ENCODE results near the gene UCKL1.

GRCh38 chr20:63953764-63954429 lies 2.3 kb downstream of the UCKL1 start:
- TF ChIP-seq, protein P1, sequence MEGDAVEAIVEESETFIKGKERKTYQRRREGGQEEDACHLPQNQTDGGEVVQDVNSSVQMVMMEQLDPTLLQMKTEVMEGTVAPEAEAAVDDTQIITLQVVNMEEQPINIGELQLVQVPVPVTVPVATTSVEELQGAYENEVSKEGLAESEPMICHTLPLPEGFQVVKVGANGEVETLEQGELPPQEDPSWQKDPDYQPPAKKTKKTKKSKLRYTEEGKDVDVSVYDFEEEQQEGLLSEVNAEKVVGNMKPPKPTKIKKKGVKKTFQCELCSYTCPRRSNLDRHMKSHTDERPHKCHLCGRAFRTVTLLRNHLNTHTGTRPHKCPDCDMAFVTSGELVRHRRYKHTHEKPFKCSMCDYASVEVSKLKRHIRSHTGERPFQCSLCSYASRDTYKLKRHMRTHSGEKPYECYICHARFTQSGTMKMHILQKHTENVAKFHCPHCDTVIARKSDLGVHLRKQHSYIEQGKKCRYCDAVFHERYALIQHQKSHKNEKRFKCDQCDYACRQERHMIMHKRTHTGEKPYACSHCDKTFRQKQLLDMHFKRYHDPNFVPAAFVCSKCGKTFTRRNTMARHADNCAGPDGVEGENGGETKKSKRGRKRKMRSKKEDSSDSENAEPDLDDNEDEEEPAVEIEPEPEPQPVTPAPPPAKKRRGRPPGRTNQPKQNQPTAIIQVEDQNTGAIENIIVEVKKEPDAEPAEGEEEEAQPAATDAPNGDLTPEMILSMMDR (IDR thresholded peaks at IDR 0.05) = no peak
- TF ChIP-seq POLR2AphosphoS5 (IDR thresholded peaks at IDR 0.05) (no peak), POLR2A (IDR thresholded peaks at IDR 0.05) (no peak)
